Suppressor macrophage (primary cell): ENCODE results near the gene JAK2.
"Not testable (repeated sequence)": the region's sequence is repeated elsewhere in the genome, so short reads cannot be mapped to it uniquely, and the experiment has no call there.

ENCODE experiments used
- DNase-seq, 4 experiments: peaks; one replicate each; pipeline ENCODE4 v3.0.0-alpha.2; 2020 to 2022

JAK2 gene

GRCh38 chr9:4980086-4980727 lies 4.9 kb upstream of the JAK2 start:
- DNase-seq = peak in 2 of 4 experiments; percentile 57 to 59

- DNase-seq = peak in 1 of 4 experiments; percentile 35
Observed at GRCh38 chr9:4982721-4983482, 2.2 kb upstream of the JAK2 start.

- peak in 3 of 4 experiments; percentile 5 to 42 (median 32) for DNase-seq
Observed at GRCh38 chr9:4983601-4984165, 1.4 kb upstream of the JAK2 start.

DNA sequence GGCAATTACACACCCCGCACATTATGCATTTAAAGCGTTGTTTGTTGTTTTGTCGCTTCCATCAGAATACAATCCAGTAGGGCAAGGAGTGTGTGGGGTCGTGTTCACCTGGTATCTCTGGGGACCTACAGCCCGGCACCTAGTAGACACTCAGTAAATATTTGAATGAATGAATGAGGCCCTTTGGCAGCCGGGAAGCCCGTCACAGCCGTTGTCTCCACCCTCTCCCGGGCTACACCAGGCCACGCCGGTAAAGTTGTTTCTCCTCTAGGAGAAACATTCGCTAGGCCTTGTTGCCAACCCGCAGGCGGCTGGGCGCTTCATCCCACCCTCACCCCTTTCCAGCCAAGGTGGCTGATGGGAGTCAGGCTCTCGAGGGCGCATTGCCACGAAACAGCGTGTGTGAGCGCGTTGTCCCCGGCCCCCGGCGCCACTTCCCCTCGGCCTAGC lies 876 bp upstream of the JAK2 start:
- DNase-seq = no peak

GRCh38 chr9:4985386-4986266 lies 554 bp downstream of the JAK2 start:
- peak; percentile 50 to 74 (median 71) for DNase-seq

GRCh38 chr9:4986296-4986695 lies 1.2 kb downstream of the JAK2 start:
- peak in 2 of 4 experiments; percentile 33 to 41 for DNase-seq

GRCh38 chr9:4986783-4987182 lies 1.7 kb downstream of the JAK2 start:
- no peak for DNase-seq

DNA sequence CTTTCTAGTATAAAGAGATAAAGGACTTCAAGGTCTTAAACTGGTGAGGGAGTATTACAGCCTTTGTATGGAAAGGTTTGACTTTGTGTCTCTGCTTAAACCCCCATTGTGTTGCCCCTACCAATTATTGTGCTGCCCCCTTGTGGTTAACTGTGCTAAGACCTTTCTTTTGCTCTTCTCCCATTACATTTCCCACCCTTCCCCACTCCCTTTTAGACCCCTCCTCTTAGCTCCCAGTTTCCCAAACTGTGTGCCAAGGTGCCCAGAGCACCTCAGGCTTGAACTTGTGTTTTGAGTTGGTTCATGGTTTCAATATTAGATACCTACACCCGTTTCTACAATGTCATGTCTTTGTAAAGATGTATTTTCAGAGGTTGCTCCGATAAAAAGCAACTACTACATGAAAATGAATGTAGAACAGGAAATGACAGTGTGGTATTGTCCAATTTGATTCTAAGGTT lies 2.9 kb downstream of the JAK2 start:
- DNase-seq = peak; percentile 61 to 78 (median 66)

GRCh38 chr9:4992872-4993271 lies 7.8 kb downstream of the JAK2 start:
- DNase-seq = no peak

GRCh38 chr9:4994166-4994890 lies 9.3 kb downstream of the JAK2 start:
- DNase-seq = no peak

DNA sequence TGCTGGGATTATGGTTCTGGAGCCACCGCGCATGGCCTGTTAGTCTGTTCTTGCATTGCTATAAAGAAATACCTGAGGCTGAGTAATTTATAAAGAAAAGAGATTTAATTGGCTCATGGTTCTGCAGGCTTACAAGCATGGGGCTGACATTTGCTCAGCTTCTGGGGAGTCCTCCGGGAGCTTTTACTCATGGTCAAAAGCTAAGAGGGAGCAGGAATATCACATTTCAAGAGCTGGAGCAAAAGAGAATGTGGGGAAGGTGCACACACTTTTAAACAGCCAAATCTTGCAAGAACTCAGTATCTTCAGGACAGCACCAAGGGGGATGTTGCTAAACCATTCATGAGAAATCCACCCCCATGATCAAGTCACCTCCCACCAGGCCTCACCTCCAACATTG lies 12.1 kb downstream of the JAK2 start:
- DNase-seq = peak in 2 of 4 experiments; percentile 11 to 15

GRCh38 chr9:4997631-4998030 lies 12.6 kb downstream of the JAK2 start:
- DNase-seq = no peak

GRCh38 chr9:5002811-5003210 lies 17.7 kb downstream of the JAK2 start:
- no peak for DNase-seq

- DNase-seq = peak in 1 of 4 experiments; percentile 13
Observed at GRCh38 chr9:5004481-5004880, 19.4 kb downstream of the JAK2 start.

DNA sequence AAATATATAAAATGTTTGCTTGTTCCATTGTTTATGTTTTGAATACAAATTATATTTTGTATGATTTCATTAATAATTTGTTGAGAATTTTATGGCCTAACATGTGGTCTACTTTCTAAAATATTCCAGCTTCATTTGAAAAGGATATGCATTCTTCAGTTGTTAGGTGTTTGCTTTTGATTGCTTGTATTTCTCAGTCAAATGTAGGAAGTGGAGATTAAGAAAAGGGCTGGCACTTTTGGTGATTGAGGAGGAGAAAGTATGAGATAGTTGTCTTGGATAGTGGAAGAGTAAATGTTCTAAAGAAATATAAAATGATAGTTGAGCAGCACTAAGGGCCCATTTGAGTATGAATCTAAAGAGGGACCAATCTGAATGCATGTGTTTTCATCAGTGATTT lies 23.1 kb downstream of the JAK2 start:
- no peak for DNase-seq

GRCh38 chr9:5013374-5013773 lies 28.3 kb downstream of the JAK2 start:
- no peak for DNase-seq

DNA sequence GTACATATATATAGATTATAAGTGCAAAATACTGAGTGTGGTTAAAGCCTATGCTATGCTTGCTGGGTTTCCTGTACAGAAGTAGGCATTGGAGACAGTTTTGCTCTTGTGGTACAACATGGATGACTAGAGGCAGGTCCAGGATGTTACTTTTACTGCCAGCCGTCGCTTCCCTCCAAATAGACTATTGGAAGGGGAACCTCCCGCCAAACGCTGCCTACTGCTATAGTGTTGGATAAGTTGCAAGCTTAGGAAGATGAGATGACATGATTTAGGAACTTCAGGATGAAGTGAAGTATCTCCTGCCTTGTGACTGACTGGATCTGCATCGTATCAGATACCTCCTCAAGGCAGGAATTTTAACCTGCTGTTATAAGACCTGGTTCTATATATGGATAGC lies 30.9 kb downstream of the JAK2 start:
- no peak for DNase-seq

GRCh38 chr9:5025416-5025815 lies 40.3 kb downstream of the JAK2 start:
- peak; percentile 4 to 42 (median 30) for DNase-seq

- DNase-seq = not testable (repeated sequence)
Observed at GRCh38 chr9:5031941-5032340, 46.9 kb downstream of the JAK2 start.

GRCh38 chr9:5040730-5041389 lies 55.8 kb downstream of the JAK2 start:
- no peak for DNase-seq

DNA sequence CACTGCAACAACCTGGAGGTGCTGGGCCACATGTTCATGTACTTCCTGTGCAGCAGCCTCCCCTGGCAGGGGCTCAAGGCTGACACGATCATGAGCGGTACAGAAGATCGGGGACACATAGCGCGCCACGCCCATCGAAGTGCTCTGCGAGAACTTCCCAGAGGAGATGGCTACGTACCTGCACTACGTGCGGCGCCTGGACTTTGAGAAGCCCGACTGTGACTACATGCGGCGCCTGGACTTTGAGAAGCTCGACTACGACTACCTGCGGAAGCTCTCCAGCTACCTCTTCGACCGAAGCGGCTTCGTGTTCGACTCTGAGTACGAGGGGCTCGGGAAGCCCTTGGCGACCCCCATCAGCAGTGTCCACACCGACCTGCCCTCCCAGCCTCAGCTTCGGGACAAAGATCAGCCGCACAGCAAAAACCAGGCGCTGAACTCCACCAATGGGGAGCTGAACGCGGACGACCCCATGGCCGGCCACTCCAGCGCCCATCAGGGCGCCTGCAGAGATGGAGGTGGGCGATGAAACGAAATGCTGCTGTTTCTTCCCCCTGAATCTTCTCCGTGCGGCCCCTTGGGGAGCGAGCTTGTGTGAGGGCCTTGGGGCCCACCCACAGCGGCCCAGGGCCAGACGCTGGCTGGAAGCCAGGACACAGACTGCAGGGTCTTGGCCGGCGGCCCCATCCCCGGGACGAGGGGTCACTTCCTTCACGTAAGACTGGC lies 56.5 kb downstream of the JAK2 start:
- no peak for DNase-seq
